SIG-M5 treated with dmso at 0.1 percent for 504 hours (cell line): Measurements from ENCODE around the gene PCDHAC1.

Experiments
- DNase-seq: peaks from one replicate; lab custom pipeline; 2025; ENCODE audit not compliant: unreplicated experiment; lab: John Stamatoyannopoulos, UW

Gene PCDHAC1

GRCh38 chr5:140967226-140967893 is 41.3 kb downstream of the PCDHAC1 start:
- no peak for DNase-seq

- no peak for DNase-seq
These were observed 43.8 kb downstream of the PCDHAC1 start for GRCh38 chr5:140969880-140970279.

- DNase-seq, result no peak
These were observed 47.5 kb downstream of the PCDHAC1 start for GRCh38 chr5:140973550-140973949.

GRCh38 chr5:140977003-140977402 is 50.9 kb downstream of the PCDHAC1 start:
- DNase-seq, result no peak

- DNase-seq, result no peak
These were observed 52.2 kb downstream of the PCDHAC1 start for GRCh38 chr5:140978260-140978659.

- DNase-seq, result no peak
These were observed 52.9 kb downstream of the PCDHAC1 start for GRCh38 chr5:140978983-140979382.
